PC-3 (cell line): Measurements from ENCODE around the gene ZNF614.
"Not testable (repeated sequence)": the region's sequence is repeated elsewhere in the genome, so short reads cannot be mapped to it uniquely, and the experiment has no call there.

ENCODE experiments used
- CTCF ChIP-seq: fragments of 300-600 bp; sonication (generic); conservative IDR thresholded peaks from 2 replicates; pipeline ENCODE4 v1.5.1; 2017; ENCODE audit warnings: antibody characterized with exemption, low read depth, mild to moderate bottlenecking, low read length
- EZH2 ChIP-seq: fragments of 300-600 bp; sonication (generic); IDR thresholded peaks from one replicate; pipeline ENCODE4 v1.6.1; 2017; ENCODE audit warnings: antibody characterized with exemption, mild to moderate bottlenecking, low read length; ENCODE audit not compliant: unreplicated experiment
- EZH2phosphoT487 ChIP-seq: fragments of 300-600 bp; sonication (generic); IDR thresholded peaks from 2 replicates; pipeline ENCODE4 v1.6.1; 2018; ENCODE audit warnings: mild to moderate bottlenecking, antibody characterized with exemption, low read length, borderline replicate concordance

GRCh38 chr19:51975787-51976186 lies 52.4 kb downstream of the ZNF614 start:
- TF ChIP-seq CTCF, EZH2, EZH2phosphoT487: not testable (repeated sequence)
